ENCODE measurements around the gene USP9X. TPM values are rescaled to one million over a fixed set of nuclear protein-coding genes. Genes with fewer than 3 reads are reported as not detected.

USP9X gene
- polyA plus RNA-seq, 3 donors from 2014 or later: 7.4 to 30.7 (median 12.0) TPM

- Mint-ChIP-seq H3K4me3 (peak overlapping the region in 2 of 5 donors; percentile 9 to 26), H3K27me3 (ENCODE audit: low read depth in 3 of 3) (peaks cover 4 to 16% (median 7%) of the 10 kb centered on the region in 3 donors), H3K36me3 (no peaks in the 10 kb centered on the region), H3K4me1 (peaks cover 68 to 85% of the 10 kb centered on the region in 2 donors), H3K27ac (no peak overlapping the region), H3K9me3 (peaks cover 0 to 1% (median 0%) of the 10 kb centered on the region in 6 donors)
- DNase-seq: no peak
These were observed 34.6 kb downstream of the USP9X start for GRCh38 chrX:41119803-41120202.

- H3K4me1 Mint-ChIP-seq: peaks cover 61 to 80% of the 10 kb centered on the region in 2 donors
- peaks cover 0 to 1% (median 0%) of the 10 kb centered on the region in 6 donors for H3K9me3 Mint-ChIP-seq
- peak overlapping the region in 2 of 5 donors; percentile 28 to 32 for H3K4me3 Mint-ChIP-seq
- peak overlapping the region in 1 of 6 donors; percentile 42 for H3K27ac Mint-ChIP-seq
- DNase-seq: no peak
- H3K36me3 Mint-ChIP-seq: peaks cover 0 to 4% (median 0%) of the 10 kb centered on the region in 3 donors
- peaks cover 0 to 21% (median 9%) of the 10 kb centered on the region in 3 donors for H3K27me3 Mint-ChIP-seq (ENCODE audit: low read depth in 3 of 3)
These were observed 36.5 kb downstream of the USP9X start for GRCh38 chrX:41121766-41122165.

GRCh38 chrX:41122664-41123257 lies 37.5 kb downstream of the USP9X start:
- H3K4me1 Mint-ChIP-seq: peaks cover 57 to 83% of the 10 kb centered on the region in 2 donors
- peaks cover 0 to 1% (median 0%) of the 10 kb centered on the region in 6 donors for H3K9me3 Mint-ChIP-seq
- peak overlapping the region in 1 of 6 donors; percentile 21 for H3K27ac Mint-ChIP-seq
- no peak for DNase-seq
- peaks cover under 1 to 21% (median 7%) of the 10 kb centered on the region in 3 donors for H3K27me3 Mint-ChIP-seq (ENCODE audit: low read depth in 3 of 3)
- peaks cover 0 to 4% (median 0%) of the 10 kb centered on the region in 3 donors for H3K36me3 Mint-ChIP-seq
- no peak overlapping the region for H3K4me3 Mint-ChIP-seq

GRCh38 chrX:41127477-41128192 lies 42.4 kb downstream of the USP9X start:
- Mint-ChIP-seq H3K27me3 (ENCODE audit: low read depth in 3 of 3) (peaks cover 4 to 10% (median 7%) of the 10 kb centered on the region in 3 donors), H3K9me3 (peaks cover 0 to 1% (median 0%) of the 10 kb centered on the region in 6 donors), H3K4me1 (peaks cover 33 to 56% of the 10 kb centered on the region in 2 donors), H3K27ac (peak overlapping the region in 2 of 6 donors; percentile 20 to 55), H3K36me3 (peaks cover 0 to 17% (median 13%) of the 10 kb centered on the region in 3 donors), H3K4me3 (peak overlapping the region; percentile 0 to 55 (median 18))
- DNase-seq: no peak

- no peak overlapping the region for H3K4me3 Mint-ChIP-seq
- no peak overlapping the region for H3K27ac Mint-ChIP-seq
- no peaks in the 10 kb centered on the region for H3K9me3 Mint-ChIP-seq
- H3K27me3 Mint-ChIP-seq (ENCODE audit: low read depth in 3 of 3): peaks cover 4 to 10% (median 6%) of the 10 kb centered on the region in 3 donors
- DNase-seq: no peak
- peaks cover 0 to 27% (median 18%) of the 10 kb centered on the region in 3 donors for H3K36me3 Mint-ChIP-seq
- peaks cover 23 to 50% of the 10 kb centered on the region in 2 donors for H3K4me1 Mint-ChIP-seq
These were observed 43.7 kb downstream of the USP9X start for GRCh38 chrX:41128955-41129354.

GRCh38 chrX:41131766-41132165 lies 46.5 kb downstream of the USP9X start:
- peaks cover 0 to 46% (median 32%) of the 10 kb centered on the region in 3 donors for H3K36me3 Mint-ChIP-seq
- no peak overlapping the region for H3K27ac Mint-ChIP-seq

GRCh38 chrX:41133551-41133950 lies 48.3 kb downstream of the USP9X start:
- Mint-ChIP-seq H3K4me1 (peaks cover 6 to 19% of the 10 kb centered on the region in 2 donors), H3K36me3 (peaks cover 0 to 53% (median 35%) of the 10 kb centered on the region in 3 donors), H3K4me3 (no peak overlapping the region), H3K9me3 (no peaks in the 10 kb centered on the region), H3K27ac (no peak overlapping the region), H3K27me3 (ENCODE audit: low read depth in 3 of 3) (peaks cover 0 to 3% (median 0%) of the 10 kb centered on the region in 3 donors)
- DNase-seq: no peak

More at GRCh38 chrX:41131766-41132165, 46.5 kb downstream of the USP9X start:
- H3K4me3 Mint-ChIP-seq: no peak overlapping the region
- peaks cover 17 to 37% of the 10 kb centered on the region in 2 donors for H3K4me1 Mint-ChIP-seq
- H3K9me3 Mint-ChIP-seq: no peaks in the 10 kb centered on the region
- no peak for DNase-seq
- H3K27me3 Mint-ChIP-seq (ENCODE audit: low read depth in 3 of 3): peaks cover 0 to 4% (median 0%) of the 10 kb centered on the region in 3 donors

- no peak for DNase-seq
- H3K4me3 Mint-ChIP-seq: no peak overlapping the region
- peaks cover 0 to 53% (median 24%) of the 10 kb centered on the region in 3 donors for H3K36me3 Mint-ChIP-seq
- H3K27me3 Mint-ChIP-seq (ENCODE audit: low read depth in 3 of 3): peaks cover 0 to 1% (median 0%) of the 10 kb centered on the region in 3 donors
- H3K9me3 Mint-ChIP-seq: no peaks in the 10 kb centered on the region
- peaks cover 0 to 7% of the 10 kb centered on the region in 2 donors for H3K4me1 Mint-ChIP-seq
- H3K27ac Mint-ChIP-seq: no peak overlapping the region
These were observed 52.3 kb downstream of the USP9X start for GRCh38 chrX:41137589-41137988.

GRCh38 chrX:41142130-41142910 lies 57.1 kb downstream of the USP9X start:
- H3K27ac Mint-ChIP-seq: no peak overlapping the region

GRCh38 chrX:41144873-41145272 lies 59.6 kb downstream of the USP9X start:
- Mint-ChIP-seq H3K4me1 (peaks cover 0 to 13% of the 10 kb centered on the region in 2 donors), H3K9me3 (no peaks in the 10 kb centered on the region), H3K27me3 (ENCODE audit: low read depth in 3 of 3) (peaks cover 0 to 2% (median 0%) of the 10 kb centered on the region in 3 donors), H3K4me3 (no peak overlapping the region), H3K27ac (peak overlapping the region in 1 of 6 donors; percentile 29), H3K36me3 (peaks cover 0 to 58% (median 30%) of the 10 kb centered on the region in 3 donors)
- DNase-seq: no peak

More at GRCh38 chrX:41142130-41142910, 57.1 kb downstream of the USP9X start:
- Mint-ChIP-seq H3K36me3 (peaks cover 0 to 40% (median 20%) of the 10 kb centered on the region in 3 donors), H3K4me3 (no peak overlapping the region), H3K27me3 (ENCODE audit: low read depth in 3 of 3) (no peaks in the 10 kb centered on the region), H3K9me3 (no peaks in the 10 kb centered on the region), H3K4me1 (peaks cover 0 to 13% of the 10 kb centered on the region in 2 donors)
- no peak for DNase-seq

- Mint-ChIP-seq H3K27me3 (ENCODE audit: low read depth in 3 of 3) (peaks cover 0 to 2% (median 0%) of the 10 kb centered on the region in 3 donors), H3K9me3 (no peaks in the 10 kb centered on the region), H3K4me1 (peaks cover 0 to 13% of the 10 kb centered on the region in 2 donors), H3K36me3 (peaks cover 0 to 63% (median 34%) of the 10 kb centered on the region in 3 donors), H3K27ac (peak overlapping the region in 1 of 6 donors; percentile 9), H3K4me3 (no peak overlapping the region)
- DNase-seq: no peak
These were observed 60.8 kb downstream of the USP9X start for GRCh38 chrX:41145920-41146608.

- Mint-ChIP-seq H3K36me3 (peaks cover 0 to 68% (median 32%) of the 10 kb centered on the region in 3 donors), H3K9me3 (no peaks in the 10 kb centered on the region), H3K27me3 (ENCODE audit: low read depth in 3 of 3) (peaks cover 0 to 3% (median 0%) of the 10 kb centered on the region in 3 donors)
These were observed 63.3 kb downstream of the USP9X start for GRCh38 chrX:41148553-41148952.

GRCh38 chrX:41150043-41150442 lies 64.8 kb downstream of the USP9X start:
- Mint-ChIP-seq H3K9me3 (no peaks in the 10 kb centered on the region), H3K36me3 (peaks cover 0 to 72% (median 31%) of the 10 kb centered on the region in 3 donors), H3K27me3 (ENCODE audit: low read depth in 3 of 3) (peaks cover 0 to 3% (median 0%) of the 10 kb centered on the region in 3 donors), H3K4me1 (peaks cover 0 to 13% of the 10 kb centered on the region in 2 donors), H3K4me3 (no peak overlapping the region), H3K27ac (no peak overlapping the region)
- DNase-seq: no peak

More at GRCh38 chrX:41148553-41148952, 63.3 kb downstream of the USP9X start:
- no peak overlapping the region for H3K4me3 Mint-ChIP-seq
- H3K27ac Mint-ChIP-seq: no peak overlapping the region
- peaks cover 0 to 13% of the 10 kb centered on the region in 2 donors for H3K4me1 Mint-ChIP-seq
- no peak for DNase-seq

Measured in immature natural killer cell (primary cell).